GM19238 (cell line): ENCODE results near the gene ASIC4.

ENCODE experiments used
- DNase-seq: peaks from one replicate; pipeline ENCODE4 v3.0.0; 2011; ENCODE audit warnings: low spot score; ENCODE audit not compliant: insufficient read length

The ASIC4 gene

DNA sequence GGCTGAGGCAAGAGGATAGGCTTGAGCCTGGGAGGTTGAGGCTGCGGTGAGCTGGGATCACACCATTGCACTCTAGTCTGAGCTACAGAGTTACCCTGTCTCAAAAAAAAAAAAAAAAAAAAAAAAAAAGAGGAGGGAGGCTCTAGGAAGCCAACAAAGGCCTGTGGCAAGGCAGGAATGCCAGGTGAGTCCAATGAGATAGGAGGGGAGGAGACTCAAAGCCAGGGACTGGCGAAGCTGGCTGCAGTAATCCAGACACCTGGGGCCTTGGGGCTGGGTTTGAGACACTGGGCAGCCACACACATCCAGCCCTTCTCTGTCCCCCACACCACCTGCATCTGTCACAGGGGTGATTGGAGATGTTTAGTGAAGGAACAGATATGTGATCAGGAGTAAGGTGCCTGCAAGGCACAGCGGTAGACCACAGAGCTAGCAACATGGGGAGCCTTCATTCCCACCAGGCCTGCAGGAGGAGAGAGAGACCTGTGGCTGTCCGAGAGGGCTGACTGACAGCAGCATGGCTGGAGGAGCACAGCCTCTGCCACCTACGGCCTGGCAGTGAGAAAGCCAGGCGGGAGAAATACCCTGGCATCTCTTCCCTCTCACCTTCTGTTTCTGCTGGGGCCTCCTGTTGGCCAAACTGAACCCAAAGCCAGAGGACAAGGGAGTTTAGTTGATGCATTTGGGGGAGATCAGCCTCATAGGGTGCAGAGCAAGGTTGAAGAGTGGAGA, 19.8 kb downstream of the ASIC4 start:
- DNase-seq: no peak

DNA sequence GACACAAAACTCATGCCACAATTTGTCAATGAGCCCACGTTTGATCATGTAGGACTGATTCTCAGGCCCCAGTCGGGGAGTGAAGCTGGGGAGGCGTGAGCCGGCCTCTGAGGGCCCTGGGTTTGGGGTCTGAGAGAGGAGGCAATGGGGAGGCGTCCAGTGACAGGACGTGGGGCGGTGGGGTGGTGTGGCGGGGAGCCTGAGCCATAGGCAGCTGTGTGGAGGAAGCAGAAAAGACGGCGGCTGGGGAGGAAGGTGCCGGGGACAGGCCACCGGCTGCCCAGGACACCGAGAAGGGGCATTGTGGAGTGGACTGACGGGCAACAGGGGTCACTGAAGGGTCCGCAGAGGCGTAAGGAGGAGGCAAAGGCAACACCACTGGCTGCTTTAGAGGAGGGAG, 22.1 kb downstream of the ASIC4 start:
- DNase-seq: no peak

DNA sequence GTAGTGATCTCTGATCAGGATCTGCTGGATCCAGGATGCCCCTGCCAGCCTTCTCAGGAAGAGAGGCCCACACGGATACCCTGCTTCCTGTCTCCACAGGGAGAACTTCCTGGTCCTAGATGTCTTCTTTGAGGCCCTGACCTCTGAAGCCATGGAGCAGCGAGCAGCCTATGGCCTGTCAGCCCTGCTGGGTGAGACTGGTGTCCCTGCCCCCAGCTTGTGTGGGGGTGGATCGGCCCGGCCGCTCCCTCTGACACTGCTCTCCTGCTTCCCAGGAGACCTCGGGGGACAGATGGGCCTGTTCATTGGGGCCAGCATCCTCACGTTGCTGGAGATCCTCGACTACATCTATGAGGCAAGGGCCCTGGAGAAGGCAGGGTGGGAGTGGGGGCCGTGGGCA, 22.7 kb downstream of the ASIC4 start:
- no peak for DNase-seq

DNA sequence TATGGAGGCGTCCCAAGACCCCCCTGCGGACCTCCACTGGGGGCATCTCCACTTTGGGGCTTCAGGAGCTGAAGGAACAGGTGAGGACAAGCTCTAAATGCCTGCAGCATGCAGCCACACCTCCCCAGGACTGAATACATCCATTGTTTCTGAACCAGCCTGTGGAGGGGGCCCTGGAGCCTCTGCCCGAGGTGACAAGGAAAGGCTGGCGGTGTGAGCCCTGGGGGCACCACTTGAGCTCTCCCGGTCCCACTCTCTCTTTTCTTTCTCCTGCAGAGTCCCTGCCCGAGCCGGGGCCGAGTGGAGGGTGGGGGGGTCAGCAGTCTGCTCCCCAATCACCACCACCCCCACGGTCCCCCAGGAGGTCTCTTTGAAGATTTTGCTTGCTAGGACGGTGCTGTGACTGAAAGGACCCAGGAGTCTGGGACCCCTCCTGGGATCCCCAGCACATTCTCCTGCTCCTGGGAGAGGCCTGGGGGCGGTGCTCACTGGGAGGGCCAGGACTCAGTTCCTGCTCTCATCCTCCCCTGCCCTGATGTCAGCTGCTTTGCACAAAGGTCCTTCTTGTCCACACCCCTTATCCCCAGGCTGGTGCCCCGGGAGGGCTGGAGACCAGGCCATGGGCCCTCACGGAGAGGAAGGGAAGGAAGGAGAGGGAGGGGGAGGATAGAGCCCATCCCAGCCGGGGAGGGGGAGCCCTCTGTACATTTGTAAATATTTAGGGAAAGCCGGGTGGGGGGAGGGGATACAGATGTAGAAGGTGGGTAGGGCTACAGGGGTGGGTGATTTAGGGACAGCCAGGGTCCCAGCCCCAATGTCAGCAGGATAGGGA, 23.6 kb downstream of the ASIC4 start:
- DNase-seq: no peak

DNA sequence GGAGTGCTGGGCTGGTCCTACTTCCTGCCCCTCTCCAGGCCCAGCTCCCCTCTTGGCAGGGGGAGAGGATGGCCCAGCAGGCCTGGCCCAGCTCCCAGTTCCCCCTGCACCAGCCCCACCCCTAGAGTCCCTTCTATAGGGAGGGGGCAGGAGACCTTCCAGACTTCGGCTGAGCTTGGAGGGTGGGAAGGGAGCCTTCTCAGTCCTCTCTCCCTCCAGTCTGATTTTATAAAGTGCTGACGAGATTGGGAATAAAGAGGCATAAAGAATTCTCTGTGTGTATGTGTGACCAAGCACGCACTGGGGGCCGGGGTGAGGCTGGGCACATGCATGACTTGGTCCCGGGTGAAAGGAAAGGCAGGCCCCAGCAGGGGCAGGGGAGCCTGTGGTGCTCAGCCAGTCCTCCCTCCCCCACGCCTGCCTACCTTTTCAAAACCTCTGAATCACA, 24.2 kb downstream of the ASIC4 start:
- no peak for DNase-seq

DNA sequence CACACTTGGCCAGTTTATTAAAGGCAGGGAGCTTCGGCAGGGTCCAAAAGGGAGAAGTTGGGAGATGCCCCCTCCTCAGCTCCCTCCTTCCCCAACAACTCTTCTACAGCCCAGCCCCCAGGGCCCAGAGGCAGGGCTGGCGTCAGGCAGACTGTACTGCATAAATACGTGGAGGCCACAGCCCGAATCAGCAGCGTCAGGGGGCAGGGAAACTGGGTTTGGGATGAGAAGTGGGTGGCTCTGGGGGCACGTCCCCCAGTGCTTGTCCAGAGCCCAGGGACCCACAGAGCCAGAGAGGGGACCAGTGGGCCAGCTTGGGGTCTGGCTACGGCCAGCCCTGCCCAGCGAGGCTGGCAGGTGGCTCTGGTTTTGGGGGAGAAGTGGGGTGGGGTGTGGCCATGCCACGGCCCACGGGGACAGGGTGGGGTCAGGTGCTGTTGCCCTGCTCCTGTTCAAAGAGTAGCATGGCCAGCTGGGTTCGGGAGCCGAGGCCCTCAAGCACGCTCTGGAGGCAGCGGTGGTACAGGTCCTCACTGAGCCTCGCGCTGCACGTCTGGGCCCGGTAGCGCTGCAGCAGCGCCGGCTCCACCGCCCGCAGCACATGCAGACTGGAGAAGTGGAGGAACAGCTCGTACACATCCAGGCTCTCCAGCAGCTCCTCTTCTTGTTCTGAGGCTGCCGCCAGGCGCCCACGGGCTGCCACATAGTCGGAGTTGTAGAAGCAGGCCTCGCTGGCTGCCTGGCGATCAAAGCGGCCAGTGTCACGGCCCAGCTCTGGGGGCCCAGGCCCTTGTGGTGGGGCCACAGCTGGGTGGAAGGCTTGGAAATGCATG, 24.9 kb downstream of the ASIC4 start:
- no peak for DNase-seq

DNA sequence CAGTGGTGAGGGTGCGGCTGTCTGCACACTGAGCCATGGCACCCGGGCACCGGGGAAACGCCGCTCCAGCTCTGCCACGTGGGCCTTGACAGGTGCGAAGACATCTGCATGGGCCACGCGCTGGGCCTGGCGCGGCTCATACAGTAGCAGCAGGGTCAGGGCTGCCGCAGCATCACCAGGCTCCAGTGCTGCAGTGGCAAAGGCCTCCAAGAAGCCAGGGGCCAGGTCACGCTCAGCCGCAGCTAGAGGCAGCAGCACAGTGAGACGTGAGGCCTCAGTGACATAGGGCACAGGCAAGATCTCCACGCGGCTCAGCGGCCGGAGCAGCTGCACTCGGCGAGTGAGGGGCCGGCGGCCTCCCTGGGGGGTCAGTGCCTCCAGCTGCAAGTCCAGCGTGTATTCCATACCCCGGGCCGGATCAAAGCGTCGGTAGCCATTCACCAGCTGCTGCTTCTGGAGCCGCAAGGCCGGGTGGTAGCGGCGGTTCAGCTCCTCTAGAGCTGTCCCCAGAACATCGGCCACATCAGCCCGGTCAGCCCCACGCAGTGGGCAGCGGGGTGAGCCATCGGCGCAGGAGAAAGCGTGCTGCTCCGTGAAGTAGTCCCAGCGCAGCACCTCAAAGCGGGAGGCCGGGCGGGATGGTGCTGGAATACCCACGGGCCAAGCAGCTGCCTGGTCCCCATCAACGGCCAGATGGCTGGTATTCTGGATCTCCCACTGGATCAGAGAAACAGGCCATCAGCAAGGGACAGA, 25.8 kb downstream of the ASIC4 start:
- DNase-seq: no peak

DNA sequence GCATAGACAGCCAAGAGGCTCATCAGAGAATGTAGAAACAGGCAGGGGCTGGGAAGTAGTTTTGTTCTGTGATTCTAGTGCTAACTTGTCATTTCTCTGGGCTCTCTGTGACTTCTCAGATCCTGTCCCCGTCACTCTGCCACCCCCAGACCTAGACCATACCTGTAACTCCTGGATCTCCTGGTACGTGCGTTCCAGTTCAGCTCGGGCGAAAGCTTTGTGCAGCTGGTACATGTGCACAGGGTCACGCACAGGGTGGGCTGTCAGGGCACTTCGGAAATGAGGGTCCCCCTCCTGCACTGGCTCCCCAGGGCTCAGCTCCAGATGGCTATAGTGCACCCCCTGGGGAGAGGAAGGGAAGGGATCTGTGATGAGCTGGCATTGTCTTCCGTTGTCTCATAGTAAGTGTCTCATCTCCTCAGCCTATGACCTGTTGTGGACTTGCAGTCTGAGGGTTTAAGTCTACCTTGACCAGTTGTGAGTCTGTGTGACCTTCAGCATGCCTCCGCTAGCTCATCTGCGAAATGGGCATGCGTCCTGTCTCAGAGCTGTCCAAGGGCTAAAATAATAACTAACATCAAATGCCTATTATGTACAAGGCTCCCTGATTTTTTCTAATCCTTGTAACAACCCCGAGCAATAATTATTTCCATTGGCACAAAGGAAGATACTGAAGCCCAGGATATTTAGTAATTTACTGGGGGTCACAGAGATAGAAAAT, 26.7 kb downstream of the ASIC4 start:
- DNase-seq: no peak

DNA sequence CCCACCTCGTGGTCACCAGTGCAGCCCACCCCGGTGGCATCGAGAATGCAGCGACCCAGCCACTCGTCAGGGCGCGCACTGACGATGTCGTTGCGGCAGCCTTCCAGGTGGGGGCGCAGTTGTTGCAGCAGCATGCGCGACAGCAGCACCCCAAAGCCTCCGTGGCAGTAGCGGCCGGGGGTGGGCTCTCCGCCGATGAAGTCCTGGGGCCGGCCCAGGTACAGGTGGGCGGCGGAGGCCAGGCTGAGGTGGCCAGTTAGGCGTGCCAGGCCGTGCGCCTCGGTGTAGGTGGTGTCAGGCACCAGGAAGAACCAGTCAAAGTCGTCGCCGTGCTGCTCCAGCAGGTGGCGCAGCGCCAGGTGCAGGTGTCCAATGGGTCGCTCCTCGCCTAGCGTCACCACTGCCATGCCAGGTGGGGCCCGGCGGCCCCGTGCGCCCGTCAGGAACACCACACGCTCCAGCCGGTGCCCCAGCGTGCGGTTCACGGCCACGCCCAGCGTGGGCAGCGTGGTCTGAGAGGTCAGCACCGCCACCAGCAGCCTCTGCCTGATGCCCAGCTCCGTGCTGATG, 27.4 kb downstream of the ASIC4 start:
- DNase-seq: peak; percentile 94

DNA sequence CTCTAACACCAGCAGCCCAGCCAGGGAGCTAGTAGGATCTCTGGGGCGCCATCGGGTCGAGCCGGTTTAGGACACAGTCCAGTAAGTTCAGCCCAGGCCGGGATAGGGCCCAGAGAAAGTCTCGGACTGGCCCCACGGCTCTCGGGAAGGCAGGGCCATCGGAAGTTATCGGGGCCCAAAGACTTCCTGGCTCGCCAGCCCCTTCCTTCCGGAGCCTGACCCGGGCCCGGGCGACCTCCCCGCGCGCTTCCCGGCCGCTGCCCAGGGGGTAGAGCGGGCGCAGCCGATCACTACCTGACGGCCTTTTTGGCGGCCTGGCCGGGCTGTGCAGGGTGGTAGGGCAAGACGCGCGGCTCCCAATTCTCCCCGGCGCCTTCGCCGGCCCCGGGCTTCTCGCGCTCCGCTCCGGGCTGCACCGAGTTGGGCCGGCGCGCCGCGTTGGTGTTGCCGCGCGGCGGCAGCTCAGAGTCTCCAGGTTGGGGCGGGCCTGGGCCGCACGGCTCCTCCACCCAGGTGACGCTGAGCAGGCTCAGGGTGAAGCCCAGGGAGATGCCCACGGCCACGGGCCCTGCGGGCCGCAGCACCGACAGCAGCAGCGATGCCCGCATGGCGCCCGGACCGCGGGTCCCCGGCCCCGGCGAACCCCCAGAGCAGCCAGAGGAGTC, 28.8 kb downstream of the ASIC4 start:
- DNase-seq: peak; percentile 46

DNA sequence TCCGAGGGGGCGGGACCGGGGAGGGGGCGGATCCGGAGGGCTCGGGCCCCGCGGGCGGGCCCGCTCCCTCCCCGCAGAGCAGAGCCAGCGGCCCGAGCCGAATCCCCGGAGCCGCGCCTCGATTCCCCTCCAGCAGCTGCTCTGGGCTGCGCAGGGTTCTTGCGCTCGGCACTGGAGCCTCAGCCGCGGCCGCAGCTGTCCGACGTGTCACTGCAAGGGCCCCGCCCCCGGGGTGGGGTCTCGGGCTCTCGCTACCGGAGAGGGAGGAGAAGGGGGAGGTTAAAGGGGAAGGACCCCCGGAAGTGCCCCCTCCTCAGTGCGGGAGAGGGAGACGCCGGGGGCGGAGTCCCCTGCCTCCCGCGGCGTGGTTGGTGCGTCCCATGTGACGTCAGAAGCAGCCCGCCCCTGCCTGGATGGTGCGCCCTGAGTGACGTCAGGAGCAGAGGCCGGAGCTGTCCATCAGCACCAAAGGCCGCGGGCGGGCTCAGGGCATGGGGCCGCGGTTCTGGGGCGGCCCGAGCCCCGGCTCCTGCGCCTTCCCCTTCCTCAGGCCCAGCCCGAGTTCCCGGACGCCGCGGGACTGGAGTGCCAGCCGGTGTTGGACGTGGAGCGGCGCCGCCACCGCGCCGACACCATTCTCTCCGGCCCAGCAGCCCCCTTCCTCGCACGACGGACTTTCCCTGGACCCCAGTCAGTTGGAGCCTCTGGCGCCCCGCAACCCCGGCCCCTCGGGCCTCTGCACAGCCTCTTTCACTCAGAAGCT, 29.5 kb downstream of the ASIC4 start, which contains the start of the genes CHPF and TMEM198:
CHPF (minus strand) TSS at position 214 of the 763 bp plus-strand sequence. CDS start 271 bp downstream, outside the sequence.
TMEM198 (plus strand) TSS at position 433 of the 763 bp plus-strand sequence. CDS start 700 bp downstream, outside the sequence.
- DNase-seq: peak; percentile 99

DNA sequence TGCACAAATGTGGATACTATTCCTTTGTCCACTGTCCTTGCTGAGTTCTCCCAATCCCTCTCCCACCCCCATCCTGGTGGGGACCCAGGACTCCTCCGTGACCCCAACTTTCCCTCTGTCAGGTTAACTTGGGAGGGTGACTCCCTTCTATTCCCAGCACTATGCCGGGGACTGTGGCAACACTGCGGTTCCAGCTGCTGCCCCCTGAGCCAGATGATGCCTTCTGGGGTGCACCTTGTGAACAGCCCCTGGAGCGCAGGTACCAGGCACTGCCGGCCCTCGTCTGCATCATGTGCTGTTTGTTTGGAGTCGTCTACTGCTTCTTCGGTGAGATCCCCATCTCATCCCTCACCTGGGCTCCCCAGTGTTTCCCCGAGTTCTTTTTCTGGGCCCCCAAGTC, 30.3 kb downstream of the ASIC4 start:
- DNase-seq: no peak

DNA sequence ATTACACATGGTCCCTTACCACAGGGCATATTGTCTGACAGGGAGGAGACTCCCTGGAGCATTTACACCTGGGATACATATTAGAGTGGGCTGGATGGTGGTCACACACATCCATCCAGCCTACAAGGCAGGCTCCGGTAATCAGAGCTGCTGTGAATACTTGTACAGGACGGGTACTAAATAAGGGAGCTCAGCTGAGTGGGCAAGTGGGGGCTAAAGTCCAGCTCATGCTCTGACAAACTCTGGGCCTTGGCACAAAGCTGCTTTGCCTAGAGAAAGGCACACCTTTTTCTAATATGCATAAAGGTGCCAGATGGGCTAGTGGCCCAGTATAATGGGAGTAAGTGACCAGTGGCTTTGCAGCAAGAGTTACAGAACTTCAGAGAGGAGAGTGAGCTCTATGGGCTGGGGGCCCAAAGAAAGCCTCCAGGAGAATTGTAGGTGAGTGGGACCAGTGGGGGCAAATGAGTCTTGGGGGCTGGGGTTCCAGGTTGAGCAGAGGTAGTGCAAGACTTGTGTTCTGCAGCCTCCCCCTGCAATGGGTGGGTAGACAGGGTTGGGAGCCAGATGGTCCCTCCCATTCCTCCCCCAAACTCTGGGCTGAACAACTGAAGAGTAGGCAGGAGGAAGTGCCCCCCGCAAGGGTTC, 31.1 kb downstream of the ASIC4 start:
- DNase-seq: no peak

DNA sequence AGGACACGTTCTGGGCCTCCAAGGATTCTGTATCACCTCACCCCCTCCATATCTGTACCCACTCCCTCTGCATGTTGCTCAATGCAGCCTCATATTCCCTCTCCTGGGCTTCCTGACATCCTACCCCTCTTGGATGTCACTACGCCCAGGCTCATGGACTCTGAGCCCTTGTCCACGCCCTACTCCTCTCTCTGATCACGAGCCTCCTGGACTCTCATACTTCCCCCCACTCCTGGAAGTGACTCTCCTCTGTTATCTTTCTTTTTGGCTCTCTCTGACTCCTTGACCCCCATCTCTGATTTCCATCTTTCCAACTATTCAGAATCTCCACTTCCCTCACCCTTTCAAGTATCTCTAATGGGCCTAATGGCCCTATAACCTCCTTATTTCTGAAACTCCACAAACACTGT, 31.7 kb downstream of the ASIC4 start:
- no peak for DNase-seq

DNA sequence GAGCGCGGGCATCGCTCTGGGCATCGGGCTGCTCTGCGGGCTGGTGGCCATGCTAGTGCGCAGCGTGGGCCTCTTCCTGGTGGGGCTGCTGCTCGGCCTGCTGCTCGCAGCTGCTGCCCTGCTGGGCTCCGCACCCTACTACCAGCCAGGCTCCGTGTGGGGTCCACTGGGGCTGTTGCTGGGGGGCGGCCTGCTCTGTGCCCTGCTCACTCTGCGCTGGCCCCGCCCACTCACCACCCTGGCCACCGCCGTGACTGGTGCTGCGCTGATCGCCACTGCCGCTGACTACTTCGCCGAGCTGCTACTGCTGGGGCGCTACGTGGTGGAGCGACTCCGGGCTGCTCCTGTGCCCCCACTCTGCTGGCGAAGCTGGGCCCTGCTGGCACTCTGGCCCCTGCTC, 33.3 kb downstream of the ASIC4 start:
- DNase-seq: no peak

DNA sequence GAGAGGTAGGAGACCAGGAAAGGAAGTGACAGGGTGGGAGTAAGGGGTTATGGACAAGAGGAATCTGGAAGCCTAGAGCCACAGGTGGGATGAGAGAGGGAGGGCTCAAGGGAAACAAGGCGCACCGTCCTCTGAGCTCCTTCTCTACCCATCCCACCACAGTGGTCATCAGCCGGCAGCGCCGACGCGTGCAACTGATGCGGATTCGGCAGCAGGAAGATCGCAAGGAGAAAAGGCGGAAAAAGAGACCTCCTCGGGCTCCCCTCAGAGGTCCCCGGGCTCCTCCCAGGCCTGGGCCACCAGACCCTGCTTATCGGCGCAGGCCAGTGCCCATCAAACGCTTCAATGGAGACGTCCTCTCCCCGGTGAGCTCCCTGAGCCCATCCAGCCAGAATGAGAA, 34.7 kb downstream of the ASIC4 start:
- DNase-seq: no peak

DNA sequence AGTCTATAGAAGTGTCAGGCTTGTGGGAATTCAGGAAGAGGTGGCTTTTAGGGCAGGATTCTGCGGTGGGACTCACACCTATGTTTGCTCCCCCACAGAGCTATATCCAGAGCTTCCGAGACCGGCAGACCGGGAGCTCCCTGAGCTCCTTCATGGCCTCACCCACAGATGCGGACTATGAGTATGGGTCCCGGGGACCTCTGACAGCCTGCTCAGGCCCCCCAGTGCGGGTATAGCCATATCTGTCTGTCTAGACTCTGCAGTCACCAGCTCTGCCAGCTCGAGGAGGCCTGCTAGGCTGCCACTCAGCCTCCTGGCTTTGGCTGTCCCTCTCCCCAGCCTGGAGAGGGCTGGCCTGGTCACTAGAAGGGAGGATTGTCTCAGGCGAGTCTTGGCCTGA, 35.3 kb downstream of the ASIC4 start:
- no peak for DNase-seq
